ENCODE measurements around the gene LIMS2.

GRCh38 chr2:127647242-127648190, 27.8 kb downstream of the LIMS2 start:
- TF ChIP-seq CTCF (IDR thresholded peaks at IDR 0.05 in 4 of 5, conservative IDR thresholded peaks at IDR 0.05 in 1 of 5) (no peak), POLR2A (IDR thresholded peaks at IDR 0.05) (no peak)

All from gastrocnemius medialis (tissue), 4 donors.